Measurements from ENCODE around the gene TTC24.

GRCh38 chr1:156598125-156598524, 18.6 kb downstream of the TTC24 start:
- TF ChIP-seq CTCF (IDR thresholded peaks at IDR 0.05) (no peak), POLR2A (IDR thresholded peaks at IDR 0.05) (no peak)
